GM12892 (cell line): Measurements from ENCODE around the gene ARID3A.

ENCODE experiments used
- POLR2A ChIP-seq: IDR thresholded peaks from 2 replicates; pipeline ENCODE4 v1.6.1; 2011; ENCODE audit warnings: low read depth, low read length, control low read depth
- TAF1 ChIP-seq: IDR thresholded peaks from 2 replicates; pipeline ENCODE4 v1.6.1; 2011; ENCODE audit warnings: low read depth, mild to moderate bottlenecking, control low read depth, low read length, borderline replicate concordance

GRCh38 chr19:954272-954671, 28.4 kb downstream of the ARID3A start:
- no peak for TF ChIP-seq TAF1
- no peak for TF ChIP-seq POLR2A
